Lower lobe of right lung (tissue), 2 donors: Measurements from ENCODE around the gene IAH1. TPM values are rescaled to one million over a fixed set of nuclear protein-coding genes. Genes with fewer than 3 reads are reported as not detected.

Experiments
- ATAC-seq, 2 donors: fragments of 200-7000 bp; cut with Tn5 transposase; one replicate each; pipeline ENCODE4 v1.9.1; 2020 to 2022; ENCODE audit warnings: mild to moderate bottlenecking in 2 of 2, moderate library complexity in 2 of 2
- DNase-seq: peaks from one replicate; pipeline ENCODE4 v3.0.0-alpha.2; 2020
- H3K27ac ChIP-seq: fragments of 200-600 bp; one replicate; pipeline ENCODE4 v1.8.0; 2022
- H3K27me3 ChIP-seq: fragments of 200-600 bp; one replicate; pipeline ENCODE4 v1.8.0; 2022; ENCODE audit warnings: low read depth
- H3K36me3 ChIP-seq: fragments of 200-600 bp; one replicate; pipeline ENCODE4 v1.8.0; 2022; ENCODE audit warnings: mild to moderate bottlenecking
- H3K4me1 ChIP-seq: fragments of 200-600 bp; one replicate; pipeline ENCODE4 v1.8.0; 2022
- H3K4me3 ChIP-seq: fragments of 200-600 bp; one replicate; pipeline ENCODE4 v1.8.0; 2022; ENCODE audit warnings: mild to moderate bottlenecking
- H3K9me3 ChIP-seq: fragments of 200-600 bp; one replicate; pipeline ENCODE4 v1.8.0; 2022
- CTCF ChIP-seq: fragments of 200-600 bp; IDR thresholded peaks from one replicate; pipeline ENCODE4 v1.8.0; 2022; ENCODE audit warnings: antibody characterized with exemption, mild to moderate bottlenecking
- intact Hi-C: fragments of 100-400 bp; cut with DNase I; formaldehyde crosslinking; loops from one replicate; pipeline ENCODE4 v1.11.0; 2022
- total RNA-seq: library from RNA; stranded (reverse); fragmentation: NEBNext Ultra II Directional; extraction: Animal tissue kit (Norgen Biotek cat#: 25700); gene quantifications from one replicate; pipeline ENCODE4 v1.2.1, GENCODE V29; 2021
- donor health status: DM: no; HTN: yes; CAD: no; lungs with severe emphysema.

The IAH1 gene
- total RNA-seq, 1 donor from 2014 or later, result 42.6 TPM

- no peak overlapping the region for H3K4me3 ChIP-seq
- no peak for TF ChIP-seq CTCF
- intact Hi-C loops, result no loop called here
- no peaks in the 10 kb centered on the region for H3K27me3 ChIP-seq
- H3K4me1 ChIP-seq, result no peaks in the 10 kb centered on the region
- H3K9me3 ChIP-seq, result no peaks in the 10 kb centered on the region
- no peak for DNase-seq
- H3K27ac ChIP-seq, result no peak overlapping the region
- no peak for ATAC-seq
- peaks cover 99% of the 10 kb centered on the region for H3K36me3 ChIP-seq
Observed at GRCh38 chr2:9525266-9525665, 50.9 kb downstream of the IAH1 start.

- no peak for TF ChIP-seq CTCF
- ATAC-seq (no peak), DNase-seq (no peak)
- intact Hi-C loops, result no loop called here
- Histone ChIP-seq H3K4me3 (no peak overlapping the region), H3K36me3 (peaks cover 97% of the 10 kb centered on the region), H3K9me3 (no peaks in the 10 kb centered on the region), H3K4me1 (no peaks in the 10 kb centered on the region), H3K27me3 (no peaks in the 10 kb centered on the region), H3K27ac (no peak overlapping the region)
Observed at GRCh38 chr2:9527995-9528787, 53.8 kb downstream of the IAH1 start.

- DNase-seq (no peak), ATAC-seq (peak in 1 of 2 donors; percentile 35)
- H3K4me3 ChIP-seq, result no peak overlapping the region
- H3K9me3 ChIP-seq, result no peaks in the 10 kb centered on the region
- H3K36me3 ChIP-seq, result peaks cover 81% of the 10 kb centered on the region
- H3K27ac ChIP-seq, result no peak overlapping the region
- peaks cover 21% of the 10 kb centered on the region for H3K4me1 ChIP-seq
- no peaks in the 10 kb centered on the region for H3K27me3 ChIP-seq
- intact Hi-C loops, result no loop called here
- no peak for TF ChIP-seq CTCF
Observed at GRCh38 chr2:9532421-9532820, 58.1 kb downstream of the IAH1 start.

GRCh38 chr2:9533663-9534062 is 59.3 kb downstream of the IAH1 start:
- TF ChIP-seq CTCF, result no peak
- Histone ChIP-seq H3K4me3 (no peak overlapping the region), H3K4me1 (peaks cover 22% of the 10 kb centered on the region), H3K27ac (no peak overlapping the region), H3K36me3 (peaks cover 69% of the 10 kb centered on the region), H3K27me3 (no peaks in the 10 kb centered on the region), H3K9me3 (no peaks in the 10 kb centered on the region)
- DNase-seq (no peak), ATAC-seq (no peak)
- intact Hi-C loops, result no loop called here

GRCh38 chr2:9535177-9535576 is 60.8 kb downstream of the IAH1 start:
- intact Hi-C loops, result no loop called here
- Histone ChIP-seq H3K9me3 (no peaks in the 10 kb centered on the region), H3K4me3 (no peak overlapping the region), H3K27ac (no peak overlapping the region), H3K36me3 (peaks cover 55% of the 10 kb centered on the region), H3K4me1 (peaks cover 32% of the 10 kb centered on the region), H3K27me3 (no peaks in the 10 kb centered on the region)
- TF ChIP-seq CTCF, result no peak
- no peak for ATAC-seq
- no peak for DNase-seq
